Lower leg skin (tissue), 3 donors: ENCODE data around the gene TRPC3.

Source experiments
- POLR2A ChIP-seq, 2 donors: fragments of 450-650 bp; IDR thresholded peaks; one replicate each; pipeline ENCODE4 v1.6.1; 2016 to 2017; ENCODE audit warnings: antibody characterized with exemption in 2 of 2, mild to moderate bottlenecking in 1 of 2, moderate library complexity in 1 of 2
- TF ChIP-seq, protein P1 (sequence below), 3 donors: fragments of 450-650 bp; IDR thresholded peaks; one replicate each; pipeline ENCODE4 v1.5.1; 2016; ENCODE audit warnings: antibody characterized with exemption in 3 of 3, mild to moderate bottlenecking in 3 of 3, moderate library complexity in 2 of 3

- TF ChIP-seq, protein P1, sequence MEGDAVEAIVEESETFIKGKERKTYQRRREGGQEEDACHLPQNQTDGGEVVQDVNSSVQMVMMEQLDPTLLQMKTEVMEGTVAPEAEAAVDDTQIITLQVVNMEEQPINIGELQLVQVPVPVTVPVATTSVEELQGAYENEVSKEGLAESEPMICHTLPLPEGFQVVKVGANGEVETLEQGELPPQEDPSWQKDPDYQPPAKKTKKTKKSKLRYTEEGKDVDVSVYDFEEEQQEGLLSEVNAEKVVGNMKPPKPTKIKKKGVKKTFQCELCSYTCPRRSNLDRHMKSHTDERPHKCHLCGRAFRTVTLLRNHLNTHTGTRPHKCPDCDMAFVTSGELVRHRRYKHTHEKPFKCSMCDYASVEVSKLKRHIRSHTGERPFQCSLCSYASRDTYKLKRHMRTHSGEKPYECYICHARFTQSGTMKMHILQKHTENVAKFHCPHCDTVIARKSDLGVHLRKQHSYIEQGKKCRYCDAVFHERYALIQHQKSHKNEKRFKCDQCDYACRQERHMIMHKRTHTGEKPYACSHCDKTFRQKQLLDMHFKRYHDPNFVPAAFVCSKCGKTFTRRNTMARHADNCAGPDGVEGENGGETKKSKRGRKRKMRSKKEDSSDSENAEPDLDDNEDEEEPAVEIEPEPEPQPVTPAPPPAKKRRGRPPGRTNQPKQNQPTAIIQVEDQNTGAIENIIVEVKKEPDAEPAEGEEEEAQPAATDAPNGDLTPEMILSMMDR (IDR thresholded peaks at IDR 0.05): no peak
- TF ChIP-seq POLR2A (IDR thresholded peaks at IDR 0.05): no peak
These were observed 122.3 kb downstream of the TRPC3 start for GRCh38 chr4:121829511-121829910.
